Measurements from ENCODE around the gene IFNAR1. TPM values are rescaled to one million over a fixed set of nuclear protein-coding genes. Genes with fewer than 3 reads are reported as not detected.
A peak's percentile ranks its signal among the peaks of the same experiment; 100 is the strongest.

Gene IFNAR1
- total and polyA plus RNA-seq, 9 of the 15 experiments (the other 6 are each of a cell fraction or from before 2014, with no cell fraction given) = 8.6 to 31.8 (median 14.8) TPM

GRCh38 chr21:33386222-33386784 is 61.5 kb downstream of the IFNAR1 start (continued):
- TF ChIP-seq JUND (IDR thresholded peaks at IDR 0.05; ENCODE audit: borderline replicate concordance, low read depth, low read length) (peak; percentile 62; the same call in 1 of the 2 replicates), JUND (tag; IDR thresholded peaks at IDR 0.05; ENCODE audit: borderline replicate concordance, low read depth, low read length) (no peak; the same call in 1 of the 3 replicates), NR4A1 (CRISPR knock-in tag; IDR thresholded peaks at IDR 0.05) (no peak), NR4A1 (tag; IDR thresholded peaks at IDR 0.05) (peak; percentile 61; the same call in 1 of the 2 replicates), REST (IDR thresholded peaks at IDR 0.05; ENCODE audit: borderline replicate concordance) (peak; percentile 8; the same call in 1 of the 2 replicates), REST (CRISPR knock-in tag; IDR thresholded peaks at IDR 0.05; ENCODE audit: low read depth) (no peak), STAT6 (CRISPR knock-in tag; IDR thresholded peaks at IDR 0.05) (no peak), CCNT2 (IDR thresholded peaks at IDR 0.05; ENCODE audit: borderline replicate concordance, extremely low read depth, insufficient read length, low read depth, low read length) (peak; percentile 80)
- TF ChIP-seq, protein P1, sequence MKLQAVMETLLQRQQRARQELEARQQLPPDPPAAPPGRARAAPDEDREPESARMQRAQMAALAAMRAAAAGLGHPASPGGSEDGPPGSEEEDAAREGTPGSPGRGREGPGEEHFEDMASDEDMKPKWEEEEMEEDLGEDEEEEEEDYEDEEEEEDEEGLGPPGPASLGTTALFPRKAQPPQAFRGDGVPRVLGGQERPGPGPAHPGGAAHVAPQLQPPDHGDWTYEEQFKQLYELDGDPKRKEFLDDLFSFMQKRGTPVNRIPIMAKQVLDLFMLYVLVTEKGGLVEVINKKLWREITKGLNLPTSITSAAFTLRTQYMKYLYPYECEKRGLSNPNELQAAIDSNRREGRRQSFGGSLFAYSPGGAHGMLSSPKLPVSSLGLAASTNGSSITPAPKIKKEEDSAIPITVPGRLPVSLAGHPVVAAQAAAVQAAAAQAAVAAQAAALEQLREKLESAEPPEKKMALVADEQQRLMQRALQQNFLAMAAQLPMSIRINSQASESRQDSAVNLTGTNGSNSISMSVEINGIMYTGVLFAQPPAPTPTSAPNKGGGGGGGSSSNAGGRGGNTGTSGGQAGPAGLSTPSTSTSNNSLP (IDR thresholded peaks at IDR 0.05; ENCODE audit: borderline replicate concordance, low read depth, low read length) = peak; percentile 79; the same call in 1 of the 2 replicates
